ENCODE measurements around the gene HIP1R. TPM values are rescaled to one million over a fixed set of nuclear protein-coding genes. Genes with fewer than 3 reads are reported as not detected.
"Not testable (repeated sequence)": the region's sequence is repeated elsewhere in the genome, so short reads cannot be mapped to it uniquely, and the experiment has no call there.

The HIP1R gene, protein sequence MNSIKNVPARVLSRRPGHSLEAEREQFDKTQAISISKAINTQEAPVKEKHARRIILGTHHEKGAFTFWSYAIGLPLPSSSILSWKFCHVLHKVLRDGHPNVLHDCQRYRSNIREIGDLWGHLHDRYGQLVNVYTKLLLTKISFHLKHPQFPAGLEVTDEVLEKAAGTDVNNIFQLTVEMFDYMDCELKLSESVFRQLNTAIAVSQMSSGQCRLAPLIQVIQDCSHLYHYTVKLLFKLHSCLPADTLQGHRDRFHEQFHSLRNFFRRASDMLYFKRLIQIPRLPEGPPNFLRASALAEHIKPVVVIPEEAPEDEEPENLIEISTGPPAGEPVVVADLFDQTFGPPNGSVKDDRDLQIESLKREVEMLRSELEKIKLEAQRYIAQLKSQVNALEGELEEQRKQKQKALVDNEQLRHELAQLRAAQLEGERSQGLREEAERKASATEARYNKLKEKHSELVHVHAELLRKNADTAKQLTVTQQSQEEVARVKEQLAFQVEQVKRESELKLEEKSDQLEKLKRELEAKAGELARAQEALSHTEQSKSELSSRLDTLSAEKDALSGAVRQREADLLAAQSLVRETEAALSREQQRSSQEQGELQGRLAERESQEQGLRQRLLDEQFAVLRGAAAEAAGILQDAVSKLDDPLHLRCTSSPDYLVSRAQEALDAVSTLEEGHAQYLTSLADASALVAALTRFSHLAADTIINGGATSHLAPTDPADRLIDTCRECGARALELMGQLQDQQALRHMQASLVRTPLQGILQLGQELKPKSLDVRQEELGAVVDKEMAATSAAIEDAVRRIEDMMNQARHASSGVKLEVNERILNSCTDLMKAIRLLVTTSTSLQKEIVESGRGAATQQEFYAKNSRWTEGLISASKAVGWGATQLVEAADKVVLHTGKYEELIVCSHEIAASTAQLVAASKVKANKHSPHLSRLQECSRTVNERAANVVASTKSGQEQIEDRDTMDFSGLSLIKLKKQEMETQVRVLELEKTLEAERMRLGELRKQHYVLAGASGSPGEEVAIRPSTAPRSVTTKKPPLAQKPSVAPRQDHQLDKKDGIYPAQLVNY
- 31.8 TPM in 2 replicates for total RNA-seq

GRCh38 chr12:122834921-122835749 is at the start of gene HIP1R:
HIP1R (plus strand) TSS chr12:122835457; CDS start chr12:122835551, 94 bp downstream.
- intact Hi-C loops (cut with micrococcal nuclease), result no loop called here

DNA sequence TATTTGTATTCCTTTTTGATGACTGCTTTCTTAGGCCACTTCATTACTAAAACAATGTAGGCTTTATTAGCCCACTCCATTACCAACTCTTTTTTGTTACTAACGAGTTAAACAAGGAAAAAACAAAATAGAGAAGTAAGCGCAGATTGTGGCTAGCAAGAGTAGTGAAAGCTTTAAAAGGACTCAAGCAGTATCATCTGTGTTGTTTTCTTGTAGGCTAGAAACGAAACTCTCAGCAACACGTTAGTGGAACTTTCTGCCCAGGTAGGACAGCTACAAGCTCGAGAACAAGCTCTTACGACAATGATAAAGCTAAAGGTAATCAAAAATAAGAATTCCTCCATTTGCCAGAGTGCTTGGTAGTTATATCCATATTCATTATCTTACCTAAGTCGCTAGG is 49.8 kb upstream of the HIP1R start:
- intact Hi-C loops (cut with micrococcal nuclease), result no loop called here

DNA sequence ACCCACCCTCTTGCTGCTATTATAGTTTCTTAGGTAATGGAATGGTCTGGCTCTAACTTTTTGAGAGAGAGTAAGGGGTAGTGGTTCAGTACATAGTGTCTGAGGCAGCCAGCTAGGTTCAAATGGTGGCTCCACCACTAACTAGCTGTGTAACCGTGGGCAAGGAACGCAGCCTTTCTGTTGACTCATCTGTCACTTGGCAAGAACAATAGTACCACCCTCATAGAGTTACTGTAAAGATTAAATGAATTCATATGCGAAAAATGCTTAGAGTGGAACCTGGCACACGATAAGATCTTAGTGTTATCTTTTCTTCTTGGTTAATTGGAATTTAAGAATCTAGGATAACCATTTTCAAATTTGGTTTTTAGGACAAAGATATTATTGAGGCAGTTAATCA is 46.9 kb upstream of the HIP1R start:
- intact Hi-C loops (cut with micrococcal nuclease), result no loop called here

- intact Hi-C loops (cut with micrococcal nuclease), result no loop called here
Measured at GRCh38 chr12:122789637-122790036, 45.6 kb upstream of the HIP1R start.

- intact Hi-C loops (cut with micrococcal nuclease), result no loop called here
Measured at GRCh38 chr12:122790393-122791075, 44.7 kb upstream of the HIP1R start.

DNA sequence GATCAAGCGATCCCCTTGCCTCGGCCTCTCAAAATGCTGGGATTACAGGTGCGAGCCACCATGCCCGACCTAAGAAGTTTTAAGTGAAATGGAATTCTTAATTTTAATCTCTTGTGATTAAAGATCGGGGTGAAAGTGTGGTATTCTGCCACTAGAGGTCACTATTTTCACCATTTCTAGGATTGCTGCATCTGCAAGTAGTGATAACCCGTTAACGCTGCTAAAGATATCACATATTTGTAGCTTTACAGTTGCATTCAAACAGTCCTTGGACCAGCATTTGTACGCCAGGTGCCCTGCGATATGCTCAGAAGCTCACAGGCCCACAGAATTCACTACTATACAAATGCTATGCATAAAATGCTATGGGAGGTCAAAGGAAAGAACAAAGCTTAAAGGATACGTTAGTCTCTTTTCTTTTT is 41.6 kb upstream of the HIP1R start:
- intact Hi-C loops (cut with micrococcal nuclease), result loop anchor here (1.0 kb wide), 2 partner anchors 43 to 159 kb away; no protein-coding TSS in a partner anchor

GRCh38 chr12:122795807-122796206 is 39.5 kb upstream of the HIP1R start:
- intact Hi-C loops (cut with micrococcal nuclease), result no loop called here

DNA sequence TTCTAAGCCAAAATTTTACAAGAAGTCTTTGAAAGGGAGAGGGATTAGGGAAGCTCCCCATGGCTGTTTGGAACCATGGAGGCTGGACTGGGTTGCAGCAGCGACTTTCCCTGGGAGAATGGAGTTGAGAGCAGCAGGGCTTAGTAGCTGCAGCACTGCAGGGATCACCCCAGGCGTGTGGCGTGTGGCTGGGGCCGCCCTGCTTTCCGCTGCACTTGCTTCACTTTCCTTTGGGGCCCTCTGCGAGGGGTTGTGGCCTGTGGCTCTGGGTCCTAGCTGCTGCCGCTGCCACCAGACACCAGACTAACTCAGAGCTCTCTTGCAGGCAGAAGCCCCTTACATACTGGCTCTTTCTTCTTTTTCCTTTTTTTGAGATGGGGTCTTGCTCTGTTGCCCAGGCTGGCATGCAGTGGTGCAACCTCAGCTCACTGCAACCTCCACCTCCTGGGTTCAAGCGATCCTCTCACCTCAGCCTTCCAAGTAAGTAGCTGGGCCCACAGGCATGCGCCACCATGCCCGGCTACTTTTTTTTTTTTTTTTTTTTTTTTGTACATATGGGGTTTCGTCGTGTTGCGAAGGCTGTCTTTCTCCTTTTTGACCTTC is 35.5 kb upstream of the HIP1R start:
- intact Hi-C loops (cut with micrococcal nuclease), result no loop called here

- intact Hi-C loops (cut with micrococcal nuclease), result no loop called here
Measured at GRCh38 chr12:122803937-122804336, 31.3 kb upstream of the HIP1R start.

DNA sequence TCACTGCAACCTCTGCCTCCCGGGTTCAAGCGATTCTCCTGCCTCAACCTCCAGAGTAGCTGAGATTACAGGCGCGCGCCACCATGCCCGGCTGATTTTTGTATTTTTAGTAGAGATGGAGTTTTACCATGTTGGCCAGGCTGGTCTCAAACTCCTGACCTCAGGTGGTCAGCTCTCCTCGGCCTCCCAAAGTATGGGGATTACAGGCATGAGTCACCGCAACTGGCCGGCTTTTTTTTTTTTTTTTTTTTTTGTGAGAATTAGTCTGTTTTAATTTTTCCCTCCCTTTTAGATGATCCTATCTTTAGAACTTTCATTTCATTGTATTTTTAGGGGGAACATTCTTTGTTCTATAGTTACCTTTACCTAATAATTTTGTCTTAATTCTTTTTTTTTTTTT is 30.3 kb upstream of the HIP1R start:
- intact Hi-C loops (cut with micrococcal nuclease), result not testable (repeated sequence)

DNA sequence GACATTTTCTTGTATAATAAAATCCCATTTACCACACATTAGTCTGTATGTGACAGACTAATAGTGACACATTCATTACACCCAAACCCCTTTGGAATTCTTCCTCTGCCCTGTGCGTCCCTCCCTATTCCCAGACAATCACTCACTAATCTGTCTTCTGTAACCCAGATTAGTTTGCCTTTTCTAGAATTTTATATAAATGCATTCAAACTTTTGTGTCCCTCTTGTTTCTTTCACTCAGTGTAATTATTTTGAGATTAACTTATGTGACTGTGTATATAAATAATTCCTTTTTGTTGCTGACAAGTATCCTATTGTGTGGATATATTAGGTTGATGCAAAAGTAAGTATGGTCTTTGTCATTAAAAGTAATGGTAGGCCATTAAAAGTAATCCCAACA is 27.6 kb upstream of the HIP1R start:
- intact Hi-C loops (cut with micrococcal nuclease), result no loop called here

- intact Hi-C loops (cut with micrococcal nuclease), result no loop called here
Measured at GRCh38 chr12:122811777-122812176, 23.5 kb upstream of the HIP1R start.

- intact Hi-C loops (cut with micrococcal nuclease), result no loop called here
Measured at GRCh38 chr12:122813310-122813713, 21.9 kb upstream of the HIP1R start.

DNA sequence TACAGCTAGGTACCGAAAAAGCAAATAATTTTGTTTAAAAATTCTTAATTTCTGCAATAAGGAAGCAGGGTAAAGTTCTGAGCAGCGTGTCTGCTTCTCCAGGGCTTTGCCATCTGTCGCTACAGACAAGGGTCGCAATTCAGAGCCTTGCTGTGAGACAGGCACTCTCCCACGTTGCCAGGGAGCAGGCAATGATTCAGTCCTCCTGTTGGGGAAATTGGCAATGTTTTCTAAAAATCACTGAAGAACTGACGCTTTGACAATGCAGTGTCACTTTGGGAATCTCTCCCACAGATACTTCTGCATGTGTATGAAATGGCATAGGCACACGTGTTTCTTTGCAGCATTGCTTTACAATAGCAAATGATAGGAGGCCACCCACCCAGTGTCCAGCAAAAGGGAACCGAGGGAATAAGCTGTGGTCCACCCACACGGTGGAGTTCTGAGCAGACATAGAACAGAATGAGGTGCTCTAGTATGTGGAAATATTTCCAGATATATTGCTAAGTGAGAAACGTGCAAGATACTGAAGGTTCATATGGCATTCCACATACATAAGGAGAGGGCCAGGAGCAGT is 16.0 kb upstream of the HIP1R start:
- intact Hi-C loops (cut with micrococcal nuclease), result no loop called here

- intact Hi-C loops (cut with micrococcal nuclease), result no loop called here
Measured at GRCh38 chr12:122820138-122820537, 15.1 kb upstream of the HIP1R start.

DNA sequence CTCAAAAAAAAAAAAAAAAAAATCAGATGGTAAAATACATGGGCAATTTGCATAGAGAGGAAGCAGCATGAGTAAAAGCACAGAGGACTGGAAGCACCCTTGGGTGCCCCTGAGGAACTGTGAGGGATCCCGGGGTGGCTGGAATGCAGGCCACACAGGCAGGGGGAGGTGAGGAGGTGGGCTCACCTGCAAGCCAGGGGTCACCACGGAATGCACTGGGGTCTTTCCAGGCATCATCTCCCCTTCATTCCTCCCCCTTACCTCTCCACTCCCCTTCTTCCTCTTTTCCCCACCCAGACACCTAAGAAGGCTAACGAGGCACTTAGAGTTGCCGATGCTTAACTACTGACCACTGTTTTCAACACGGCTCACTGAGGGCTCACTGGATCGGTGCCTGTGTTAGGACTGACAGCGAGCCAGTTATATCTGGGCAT is 14.4 kb upstream of the HIP1R start:
- intact Hi-C loops (cut with micrococcal nuclease), result no loop called here

GRCh38 chr12:122823429-122823828 is 11.8 kb upstream of the HIP1R start:
- intact Hi-C loops (cut with micrococcal nuclease), result no loop called here

GRCh38 chr12:122825773-122826724 is 9.2 kb upstream of the HIP1R start:
- intact Hi-C loops (cut with micrococcal nuclease), result no loop called here
